Ishikawa (cell line): ENCODE data around the gene STOML2.

Source experiments
- CEBPB ChIP-seq: IDR thresholded peaks from 2 replicates; pipeline ENCODE4 v1.6.1; 2012
- CREB1 ChIP-seq: IDR thresholded peaks from 2 replicates; pipeline ENCODE4 v1.6.1; 2012; ENCODE audit warnings: low read depth
- EGR1 ChIP-seq: IDR thresholded peaks from 2 replicates; pipeline ENCODE4 v1.6.1; 2012
- EP300 ChIP-seq: IDR thresholded peaks from 2 replicates; pipeline ENCODE4 v1.6.1; 2012; ENCODE audit warnings: borderline replicate concordance
- FOXM1 ChIP-seq: IDR thresholded peaks from 2 replicates; pipeline ENCODE4 v1.6.1; 2012; ENCODE audit warnings: low read depth, borderline replicate concordance
- MAX ChIP-seq: IDR thresholded peaks from 2 replicates; pipeline ENCODE4 v1.6.1; 2012
- NFIC ChIP-seq: IDR thresholded peaks from 2 replicates; pipeline ENCODE4 v1.6.1; 2012
- RAD21 ChIP-seq: IDR thresholded peaks from 2 replicates; pipeline ENCODE4 v1.6.1; 2012; ENCODE audit warnings: low read depth
- REST ChIP-seq: IDR thresholded peaks from 2 replicates; pipeline ENCODE4 v1.6.1; 2012; ENCODE audit warnings: low read depth, mild to moderate bottlenecking
- TAF1 ChIP-seq: IDR thresholded peaks from 2 replicates; pipeline ENCODE4 v1.6.1; 2012; ENCODE audit warnings: low read depth, mild to moderate bottlenecking
- TCF12 ChIP-seq: IDR thresholded peaks from 2 replicates; pipeline ENCODE4 v1.6.1; 2012; ENCODE audit warnings: low read depth
- TEAD4 ChIP-seq: IDR thresholded peaks from 2 replicates; pipeline ENCODE4 v1.6.1; 2012
- USF1 ChIP-seq: IDR thresholded peaks from 2 replicates; pipeline ENCODE4 v1.6.1; 2012
- YY1 ChIP-seq: IDR thresholded peaks from 2 replicates; pipeline ENCODE4 v1.6.1; 2012; ENCODE audit warnings: low read depth
- ZBTB7A ChIP-seq: IDR thresholded peaks from 2 replicates; pipeline ENCODE4 v1.6.1; 2012; ENCODE audit warnings: low read depth

Gene STOML2

GRCh38 chr9:35102769-35103659 is at the start of gene STOML2:
TSS of gene STOML2 (minus strand) at chr9:35103131. CDS start at chr9:35103094, 37 bp downstream.
- peak; percentile 81 for TF ChIP-seq MAX
- no peak for TF ChIP-seq RAD21
- TF ChIP-seq FOXM1: no peak
- peak; percentile 8; the same call in 1 of the 2 replicates for TF ChIP-seq EP300
- peak; percentile 49 for TF ChIP-seq USF1
- peak; percentile 66 for TF ChIP-seq YY1
- TF ChIP-seq TEAD4: no peak
- TF ChIP-seq CREB1: peak; percentile 23; the same call in 1 of the 2 replicates
- peak; percentile 91 for TF ChIP-seq TAF1
- TF ChIP-seq EGR1: peak; percentile 64
- no peak for TF ChIP-seq CEBPB
- no peak for TF ChIP-seq NFIC
- TF ChIP-seq ZBTB7A: 0 out of 2 replicates have a peak, but pooled peaks have one; percentile 15
- peak; percentile 76; the same call in 1 of the 2 replicates for TF ChIP-seq TCF12
- no peak for TF ChIP-seq REST

- no peak for TF ChIP-seq CREB1
- no peak for TF ChIP-seq ZBTB7A
- TF ChIP-seq YY1: no peak
- no peak for TF ChIP-seq CEBPB
- TF ChIP-seq EGR1: no peak
- no peak for TF ChIP-seq TAF1
- TF ChIP-seq TCF12: no peak
- no peak for TF ChIP-seq USF1
- no peak for TF ChIP-seq MAX
- no peak for TF ChIP-seq TEAD4
- no peak for TF ChIP-seq NFIC
- no peak for TF ChIP-seq EP300
- no peak for TF ChIP-seq RAD21
- TF ChIP-seq REST: no peak
- no peak for TF ChIP-seq FOXM1
Measured at GRCh38 chr9:35142037-35142436, 39.1 kb upstream of the STOML2 start.

- no peak for TF ChIP-seq ZBTB7A
- TF ChIP-seq TAF1: no peak
- no peak for TF ChIP-seq TEAD4
- no peak for TF ChIP-seq NFIC
- TF ChIP-seq CEBPB: no peak
- TF ChIP-seq EP300: no peak
- no peak for TF ChIP-seq MAX
- TF ChIP-seq TCF12: no peak
- no peak for TF ChIP-seq USF1
- TF ChIP-seq FOXM1: no peak
- TF ChIP-seq REST: no peak
- TF ChIP-seq RAD21: no peak
Measured at GRCh38 chr9:35140093-35140492, 37.2 kb upstream of the STOML2 start.
